Measurements from ENCODE around the gene NEU4. TPM values are rescaled to one million over a fixed set of nuclear protein-coding genes. Genes with fewer than 3 reads are reported as not detected.

Gene NEU4
- total RNA-seq, 1 experiment from 2014 or later: 0.70 TPM

DNA sequence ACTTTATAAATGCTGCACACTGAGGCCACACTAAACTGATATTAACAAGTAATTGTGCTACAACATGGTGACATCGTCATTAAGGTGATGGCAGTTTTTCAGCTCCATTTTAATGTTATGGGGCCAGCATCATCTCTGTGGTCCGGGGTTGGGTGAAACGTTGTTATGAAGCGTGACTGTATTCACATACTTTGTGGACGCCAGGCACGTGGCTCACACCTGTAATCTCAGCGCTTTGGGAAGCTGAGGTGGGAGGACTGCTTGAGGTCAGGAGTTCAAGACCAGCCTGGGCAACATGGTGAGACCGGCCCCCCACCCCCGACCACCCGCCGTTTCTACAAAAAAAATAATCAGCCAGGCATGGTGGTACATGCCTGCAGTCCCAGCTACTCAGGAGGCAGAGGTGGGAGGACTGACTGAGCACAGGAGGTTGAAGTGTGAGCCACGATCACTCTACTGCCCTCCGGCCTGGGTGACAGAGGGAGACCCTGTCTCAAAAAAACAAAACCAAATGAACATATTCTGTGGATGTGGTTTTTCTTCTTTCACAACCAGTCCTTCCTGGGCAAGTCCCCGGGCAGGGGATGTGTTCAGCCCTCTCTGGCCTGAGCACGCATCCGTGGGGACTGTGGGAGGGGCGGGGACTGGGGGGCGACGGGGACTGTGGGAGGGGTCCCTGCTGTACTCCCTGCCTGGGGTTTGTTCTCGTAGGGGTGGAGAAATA, 45.3 kb upstream of the NEU4 start:
- H3K14ac ChIP-seq (ENCODE audit: insufficient read depth, low read length): no peak overlapping the region
- no peak overlapping the region for H3T11ph ChIP-seq (ENCODE audit: low read length)
- Mint-ChIP-seq H3K27ac (no peak overlapping the region), H3K4me1 (peaks cover 4 to 16% of the 10 kb centered on the region in 2 experiments), H3K36me3 (ENCODE audit: insufficient read depth in 1 of 3, low read depth in 3 of 3) (peaks cover 15 to 18% (median 15%) of the 10 kb centered on the region in 3 experiments), H3K4me3 (no peak overlapping the region), H3K27me3 (ENCODE audit: low read depth) (no peaks in the 10 kb centered on the region; the same call in 1 of the 2 replicates), H3K9me3 (peaks cover 11 to 14% of the 10 kb centered on the region in 2 experiments)
- H2BK120ac ChIP-seq (ENCODE audit: low read depth, low read length, poor library complexity, severe bottlenecking): no peak overlapping the region
- no CpG with 5 or more reads among the region's 20 CpGs for WGBS (ENCODE audit: extremely low coverage, insufficient read length, low lambda C conversion rate)
- H2AK5ac ChIP-seq (ENCODE audit: insufficient read length, low read length): no peak overlapping the region
- no peaks in the 10 kb centered on the region for H3K9me3 ChIP-seq (ENCODE audit: control insufficient read depth, low read depth, low read length)
- no peak overlapping the region for H3K4ac ChIP-seq (ENCODE audit: low read depth, low read length)
- no peak overlapping the region for H4K8ac ChIP-seq (replicated peaks; ENCODE audit: insufficient read length, low read depth, low read length)
- H4K91ac ChIP-seq (ENCODE audit: insufficient read length, low read depth, low read length): no peak overlapping the region
- H3K23ac ChIP-seq (ENCODE audit: insufficient read length, low read depth, low read length): no peak overlapping the region
- peak; percentile 12 for DNase-seq
- no peak overlapping the region for H2BK20ac ChIP-seq (ENCODE audit: low read depth, low read length, poor library complexity, severe bottlenecking)
- H3K27ac ChIP-seq (ENCODE audit: insufficient read length, low read depth, low read length): no peak overlapping the region
- no peak overlapping the region for H2BK12ac ChIP-seq (ENCODE audit: insufficient read length, low read depth, low read length)
- H3K4me1 ChIP-seq (ENCODE audit: insufficient read depth, low read length): no peaks in the 10 kb centered on the region
- no peak overlapping the region for H3K4me2 ChIP-seq (ENCODE audit: insufficient read depth, insufficient read length, low read length)
- H3K79me1 ChIP-seq (ENCODE audit: insufficient read depth, low read depth, low read length, poor library complexity, severe bottlenecking): no peaks in the 10 kb centered on the region
- no peak overlapping the region for H2BK5ac ChIP-seq (ENCODE audit: insufficient read length, low read length)
- no peak overlapping the region for H2BK15ac ChIP-seq (ENCODE audit: low read depth, low read length)
- no peak overlapping the region for H4K5ac ChIP-seq (ENCODE audit: insufficient read length, low read depth, low read length)
- H2AFZ ChIP-seq (ENCODE audit: low read length): no peak overlapping the region
- H3K23me2 ChIP-seq (ENCODE audit: insufficient read length, low read depth, low read length, poor library complexity, severe bottlenecking): no peaks in the 10 kb centered on the region
- no peak overlapping the region for H3K18ac ChIP-seq (ENCODE audit: insufficient read length, low read depth, low read length)
- TF ChIP-seq, protein P1, sequence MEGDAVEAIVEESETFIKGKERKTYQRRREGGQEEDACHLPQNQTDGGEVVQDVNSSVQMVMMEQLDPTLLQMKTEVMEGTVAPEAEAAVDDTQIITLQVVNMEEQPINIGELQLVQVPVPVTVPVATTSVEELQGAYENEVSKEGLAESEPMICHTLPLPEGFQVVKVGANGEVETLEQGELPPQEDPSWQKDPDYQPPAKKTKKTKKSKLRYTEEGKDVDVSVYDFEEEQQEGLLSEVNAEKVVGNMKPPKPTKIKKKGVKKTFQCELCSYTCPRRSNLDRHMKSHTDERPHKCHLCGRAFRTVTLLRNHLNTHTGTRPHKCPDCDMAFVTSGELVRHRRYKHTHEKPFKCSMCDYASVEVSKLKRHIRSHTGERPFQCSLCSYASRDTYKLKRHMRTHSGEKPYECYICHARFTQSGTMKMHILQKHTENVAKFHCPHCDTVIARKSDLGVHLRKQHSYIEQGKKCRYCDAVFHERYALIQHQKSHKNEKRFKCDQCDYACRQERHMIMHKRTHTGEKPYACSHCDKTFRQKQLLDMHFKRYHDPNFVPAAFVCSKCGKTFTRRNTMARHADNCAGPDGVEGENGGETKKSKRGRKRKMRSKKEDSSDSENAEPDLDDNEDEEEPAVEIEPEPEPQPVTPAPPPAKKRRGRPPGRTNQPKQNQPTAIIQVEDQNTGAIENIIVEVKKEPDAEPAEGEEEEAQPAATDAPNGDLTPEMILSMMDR (conservative IDR thresholded peaks at IDR 0.05): no peak
- no peaks in the 10 kb centered on the region for H3K27me3 ChIP-seq (ENCODE audit: insufficient read depth, low read length)
- H3K79me2 ChIP-seq (ENCODE audit: insufficient read depth, low read length): no peaks in the 10 kb centered on the region
- H4K20me1 ChIP-seq (ENCODE audit: control insufficient read depth, insufficient read depth, insufficient read length): no peaks in the 10 kb centered on the region
- H3K9ac ChIP-seq (ENCODE audit: extremely low read depth, insufficient read length, low read length): no peak overlapping the region
- H3K56ac ChIP-seq (ENCODE audit: insufficient read length, low read depth, low read length): no peak overlapping the region
